RWPE1 (cell line): ENCODE measurements around the gene MUSTN1.

Experiments used
- CTCF ChIA-PET: fragments of 350-600 bp; sonication (Branson Sonifier 250); formaldehyde crosslinking; extraction: SDS; loops from one replicate; lab custom pipeline; 2021; lab: Yijun Ruan, JAX
- POLR2A ChIA-PET: fragments of 400-600 bp; formaldehyde crosslinking; extraction: SDS; loops from one replicate; lab custom pipeline; 2020; ENCODE audit warnings: antibody characterized with exemption; ENCODE audit not compliant: low non-redundant PET; lab: Yijun Ruan, JAX
- DNase-seq: peaks from one replicate; pipeline ENCODE4 v3.0.0; 2012; ENCODE audit warnings: low spot score
- H3K27ac ChIP-seq: fragments of 450-650 bp; 2 replicates; pipeline ENCODE4 v1.5.1; 2017
- CTCF ChIP-seq: fragments of 450-650 bp; conservative IDR thresholded peaks from 2 replicates; pipeline ENCODE4 v1.5.1; 2017; ENCODE audit warnings: low read depth, mild to moderate bottlenecking

The MUSTN1 gene

GRCh38 chr3:52871761-52872160 lies 36.9 kb upstream of the MUSTN1 start:
- no peak for DNase-seq
- ChIA-PET POLR2A (no interaction called here), CTCF (no interaction called here)
- TF ChIP-seq CTCF, result no peak
- H3K27ac ChIP-seq, result no peak overlapping the region

GRCh38 chr3:52870471-52870870 lies 35.7 kb upstream of the MUSTN1 start:
- CTCF ChIA-PET, result no interaction called here
- POLR2A ChIA-PET, result no interaction called here
- DNase-seq, result no peak
- no peak for TF ChIP-seq CTCF
- no peak overlapping the region for H3K27ac ChIP-seq

GRCh38 chr3:52866427-52866826 lies 31.6 kb upstream of the MUSTN1 start:
- no peak for TF ChIP-seq CTCF
- POLR2A ChIA-PET, result no interaction called here
- CTCF ChIA-PET, result no interaction called here
- no peak for DNase-seq
- no peak overlapping the region for H3K27ac ChIP-seq

GRCh38 chr3:52865994-52866393 lies 31.2 kb upstream of the MUSTN1 start:
- no peak overlapping the region for H3K27ac ChIP-seq
- CTCF ChIA-PET, result no interaction called here
- POLR2A ChIA-PET, result no interaction called here
- DNase-seq, result no peak
- no peak for TF ChIP-seq CTCF

GRCh38 chr3:52860424-52860768 lies 25.6 kb upstream of the MUSTN1 start:
- CTCF ChIA-PET, result no interaction called here
- POLR2A ChIA-PET, result no interaction called here
- H3K27ac ChIP-seq, result no peak overlapping the region
- no peak for DNase-seq
- no peak for TF ChIP-seq CTCF

- TF ChIP-seq CTCF, result no peak
- POLR2A ChIA-PET, result interaction anchor here (0.6 kb wide), 1 partner anchor 128 kb away, joined by 3 read pairs; no protein-coding TSS in a partner anchor
Measured at GRCh38 chr3:52859686-52860423, 25.0 kb upstream of the MUSTN1 start.

More at GRCh38 chr3:52859686-52860423, 25.0 kb upstream of the MUSTN1 start:
- no peak overlapping the region for H3K27ac ChIP-seq
- CTCF ChIA-PET, result no interaction called here
- no peak for DNase-seq
